Caco-2 (cell line): Measurements from ENCODE around the gene GREB1. TPM values are rescaled to one million over a fixed set of nuclear protein-coding genes. Genes with fewer than 3 reads are reported as not detected.

Source experiments
- BruUV-seq: library from RNA; stranded (reverse); fragments of 400-500 nt; replicated peaks from 2 replicates; lab custom pipeline; 2021; lab: Mats Ljungman, UMichigan
- CTCF ChIA-PET: fragments of 300-600 bp; sonication (Branson Sonifier 250); formaldehyde crosslinking; loops from one replicate; lab custom pipeline; 2022; ENCODE audit warnings: antibody characterized with exemption; lab: Charles Lee
- POLR2A ChIA-PET: fragments of 300-600 bp; sonication (Branson Sonifier 250); formaldehyde crosslinking; loops from one replicate; lab custom pipeline; 2022; ENCODE audit warnings: antibody characterized with exemption; lab: Charles Lee
- DNase-seq, 2 experiments: peaks; one replicate each; pipeline versions ENCODE4 v3.0.0 to v3.0.0-alpha.2; 2020 to 2022
- H3K27me3 ChIP-seq: replicated peaks from 2 replicates; pipeline ENCODE4 v1.6.0; 2011; ENCODE audit warnings: low read length; ENCODE audit not compliant: control insufficient read depth, insufficient read depth
- H3K36me3 ChIP-seq: 2 replicates; pipeline ENCODE4 v1.5.1; 2011; ENCODE audit warnings: low read length; ENCODE audit not compliant: control insufficient read depth, insufficient read depth
- H3K4me1 ChIP-seq: fragments of 250-450 bp; sonication (Bioruptor Pico); 2 replicates; pipeline ENCODE4 v1.5.1; 2020; ENCODE audit warnings: mild to moderate bottlenecking
- H3K4me3 ChIP-seq: 2 replicates; pipeline ENCODE4 v1.5.1; 2011; ENCODE audit warnings: low read depth, mild to moderate bottlenecking, control low read depth, low read length
- H3K9me3 ChIP-seq: fragments of 250-450 bp; sonication (Bioruptor Pico); 2 replicates; pipeline ENCODE4 v1.5.1; 2020; ENCODE audit warnings: mild to moderate bottlenecking, moderate library complexity
- H3K27ac Mint-ChIP-seq: one replicate; pipeline ENCODE4 v1.8.0; 2022; ENCODE audit warnings: mixed read lengths; ENCODE audit not compliant: unreplicated experiment
- H3K27me3 Mint-ChIP-seq: one replicate; pipeline ENCODE4 v1.8.0; 2022; ENCODE audit warnings: mixed read lengths; ENCODE audit not compliant: insufficient read depth, unreplicated experiment
- H3K36me3 Mint-ChIP-seq: one replicate; pipeline ENCODE4 v1.8.0; 2022; ENCODE audit warnings: mild to moderate bottlenecking, mixed read lengths; ENCODE audit not compliant: insufficient read depth, unreplicated experiment
- H3K4me1 Mint-ChIP-seq: one replicate; pipeline ENCODE4 v1.8.0; 2022; ENCODE audit warnings: low read depth, mixed read lengths; ENCODE audit not compliant: unreplicated experiment
- H3K4me3 Mint-ChIP-seq: one replicate; pipeline ENCODE4 v1.8.0; 2022; ENCODE audit warnings: mild to moderate bottlenecking, moderate library complexity, mixed read lengths; ENCODE audit not compliant: unreplicated experiment
- H3K9me3 Mint-ChIP-seq: one replicate; pipeline ENCODE4 v1.8.0; 2022; ENCODE audit warnings: mixed read lengths; ENCODE audit not compliant: unreplicated experiment
- CTCF ChIP-seq, 2 experiments: fragments of 200-600 bp in 1 of 2; IDR thresholded peaks; 1 replicate in 1 of 2; 2 replicates in 1 of 2; pipeline versions ENCODE4 v1.5.1 to v1.8.0; 2011 to 2022; ENCODE audit warnings: antibody characterized with exemption in 1 of 2, control low read depth in 1 of 2, inconsistent platforms in 1 of 2, low read depth in 1 of 2, low read length in 1 of 2, mild to moderate bottlenecking in 1 of 2, moderate library complexity in 1 of 2; ENCODE audit not compliant: insufficient read depth in 1 of 2, severe bottlenecking in 1 of 2, unreplicated experiment in 1 of 2
- intact Hi-C: fragments of 100-400 bp; cut with micrococcal nuclease; formaldehyde crosslinking; loops from one replicate; pipeline ENCODE4 v1.10.0; 2022; ENCODE audit not compliant: unreplicated experiment
- total RNA-seq: library from RNA; stranded (reverse); gene quantifications from 2 replicates; pipeline ENCODE4 v1.2.3, GENCODE V29; 2022

Gene GREB1
- total RNA-seq, 1 experiment from 2014 or later = 2.4 TPM

- H3K4me3 ChIP-seq = no peak overlapping the region
- intact Hi-C loops = loop anchor here (2.0 kb wide), 1 partner anchor 265 kb away; no protein-coding TSS in a partner anchor
- no peaks in the 10 kb centered on the region for H3K27me3 ChIP-seq
- no peak overlapping the region for H3K27ac Mint-ChIP-seq
- no TSS peak for BruUV-seq
- H3K4me1 Mint-ChIP-seq = peaks cover 6% of the 10 kb centered on the region
- H3K9me3 Mint-ChIP-seq = no peaks in the 10 kb centered on the region
- H3K36me3 Mint-ChIP-seq = peaks cover 5% of the 10 kb centered on the region
- POLR2A ChIA-PET = no interaction called here
- TF ChIP-seq CTCF (IDR thresholded peaks at IDR 0.05; ENCODE audit: insufficient read depth in 1 of 2, low read depth in 1 of 2, low read length in 1 of 2, severe bottlenecking in 1 of 2, unreplicated experiment in 1 of 2) = no peak
- H3K9me3 ChIP-seq = no peaks in the 10 kb centered on the region
- DNase-seq = no peak
- peaks cover 10% of the 10 kb centered on the region for H3K27me3 Mint-ChIP-seq
- H3K36me3 ChIP-seq = no peaks in the 10 kb centered on the region
- CTCF ChIA-PET = interaction anchor here (0.8 to 1.4 kb wide), 2 partner anchors 9 to 95 kb away, joined by 3 to 4 read pairs; no protein-coding TSS in a partner anchor
- no peaks in the 10 kb centered on the region for H3K4me1 ChIP-seq
- H3K4me3 Mint-ChIP-seq = no peak overlapping the region
These were observed 150.1 kb downstream of the GREB1 start for GRCh38 chr2:11683966-11684365.

- Mint-ChIP-seq H3K27ac (no peak overlapping the region), H3K27me3 (peaks cover 10% of the 10 kb centered on the region), H3K9me3 (no peaks in the 10 kb centered on the region), H3K4me3 (no peak overlapping the region), H3K4me1 (peaks cover 6% of the 10 kb centered on the region), H3K36me3 (peaks cover 5% of the 10 kb centered on the region)
- CTCF ChIA-PET = interaction anchor here (1.4 kb wide), 1 partner anchor 94 kb away, joined by 3 read pairs; no protein-coding TSS in a partner anchor
- Histone ChIP-seq H3K4me3 (no peak overlapping the region), H3K36me3 (no peaks in the 10 kb centered on the region), H3K27me3 (no peaks in the 10 kb centered on the region), H3K4me1 (no peaks in the 10 kb centered on the region), H3K9me3 (no peaks in the 10 kb centered on the region)
- DNase-seq = no peak
- TF ChIP-seq CTCF (IDR thresholded peaks at IDR 0.05; ENCODE audit: insufficient read depth in 1 of 2, low read depth in 1 of 2, low read length in 1 of 2, severe bottlenecking in 1 of 2, unreplicated experiment in 1 of 2) = no peak
- POLR2A ChIA-PET = no interaction called here
- BruUV-seq = no TSS peak
- intact Hi-C loops = no loop called here
These were observed 151.1 kb downstream of the GREB1 start for GRCh38 chr2:11684894-11685460.

- intact Hi-C loops = no loop called here
These were observed 152.1 kb downstream of the GREB1 start for GRCh38 chr2:11685906-11686470.

More at GRCh38 chr2:11685906-11686470, 152.1 kb downstream of the GREB1 start:
- Histone ChIP-seq H3K27me3 (no peaks in the 10 kb centered on the region), H3K4me1 (no peaks in the 10 kb centered on the region), H3K36me3 (no peaks in the 10 kb centered on the region), H3K4me3 (no peak overlapping the region), H3K9me3 (no peaks in the 10 kb centered on the region)
- peaks cover 5% of the 10 kb centered on the region for H3K36me3 Mint-ChIP-seq
- POLR2A ChIA-PET = no interaction called here
- H3K4me1 Mint-ChIP-seq = peaks cover 6% of the 10 kb centered on the region
- BruUV-seq = no TSS peak
- no peak for DNase-seq
- no peaks in the 10 kb centered on the region for H3K9me3 Mint-ChIP-seq
- peaks cover 10% of the 10 kb centered on the region for H3K27me3 Mint-ChIP-seq
- no peak overlapping the region for H3K4me3 Mint-ChIP-seq
- no peak overlapping the region for H3K27ac Mint-ChIP-seq
- TF ChIP-seq CTCF (IDR thresholded peaks at IDR 0.05; ENCODE audit: insufficient read depth in 1 of 2, low read depth in 1 of 2, low read length in 1 of 2, severe bottlenecking in 1 of 2, unreplicated experiment in 1 of 2) = no peak
- CTCF ChIA-PET = no interaction called here
